Calu3 (cell line): ENCODE results near the gene JAG2. TPM values are rescaled to one million over a fixed set of nuclear protein-coding genes. Genes with fewer than 3 reads are reported as not detected.
A peak's percentile ranks its signal among the peaks of the same experiment; 100 is the strongest.

Experiments
- BruUV-seq: library from RNA; stranded (reverse); fragments of 400-500 nt; replicated peaks from 2 replicates; lab custom pipeline; 2021; lab: Mats Ljungman, UMichigan
- CTCF ChIA-PET: fragments of 300-600 bp; sonication (Branson Sonifier 250); formaldehyde crosslinking; loops from one replicate; lab custom pipeline; 2022; ENCODE audit warnings: antibody characterized with exemption; lab: Charles Lee
- DNase-seq: peaks from one replicate; pipeline ENCODE4 v3.0.0; 2022
- H3K27ac Mint-ChIP-seq: one replicate; pipeline ENCODE4 v1.8.0; 2022; ENCODE audit warnings: mixed read lengths; ENCODE audit not compliant: unreplicated experiment
- H3K27me3 Mint-ChIP-seq: one replicate; pipeline ENCODE4 v1.8.0; 2022; ENCODE audit warnings: mixed read lengths; ENCODE audit not compliant: unreplicated experiment
- H3K36me3 Mint-ChIP-seq: one replicate; pipeline ENCODE4 v1.8.0; 2022; ENCODE audit warnings: mild to moderate bottlenecking, moderate library complexity, mixed read lengths; ENCODE audit not compliant: insufficient read depth, unreplicated experiment
- H3K4me1 Mint-ChIP-seq: one replicate; pipeline ENCODE4 v1.8.0; 2022; ENCODE audit warnings: mild to moderate bottlenecking, low read depth, mixed read lengths; ENCODE audit not compliant: unreplicated experiment
- H3K4me3 Mint-ChIP-seq: one replicate; pipeline ENCODE4 v1.8.0; 2022; ENCODE audit warnings: mild to moderate bottlenecking, low read depth, moderate library complexity, mixed read lengths; ENCODE audit not compliant: unreplicated experiment
- H3K9me3 Mint-ChIP-seq: one replicate; pipeline ENCODE4 v1.8.0; 2022; ENCODE audit warnings: low read depth, mixed read lengths; ENCODE audit not compliant: unreplicated experiment
- intact Hi-C: fragments of 100-400 bp; cut with micrococcal nuclease; formaldehyde crosslinking; loops from one replicate; pipeline ENCODE4 v1.10.0; 2022; ENCODE audit not compliant: unreplicated experiment
- total RNA-seq: library from RNA; stranded (reverse); gene quantifications from 2 replicates; pipeline ENCODE4 v1.2.3, GENCODE V29; 2022
- TF ChIP-seq, protein P1 (sequence below): fragments of 200-600 bp; IDR thresholded peaks from one replicate; pipeline ENCODE4 v1.8.0; 2022; ENCODE audit warnings: antibody characterized with exemption; ENCODE audit not compliant: unreplicated experiment

The JAG2 gene
- total RNA-seq, 1 experiment from 2014 or later, result 13.8 TPM

DNA sequence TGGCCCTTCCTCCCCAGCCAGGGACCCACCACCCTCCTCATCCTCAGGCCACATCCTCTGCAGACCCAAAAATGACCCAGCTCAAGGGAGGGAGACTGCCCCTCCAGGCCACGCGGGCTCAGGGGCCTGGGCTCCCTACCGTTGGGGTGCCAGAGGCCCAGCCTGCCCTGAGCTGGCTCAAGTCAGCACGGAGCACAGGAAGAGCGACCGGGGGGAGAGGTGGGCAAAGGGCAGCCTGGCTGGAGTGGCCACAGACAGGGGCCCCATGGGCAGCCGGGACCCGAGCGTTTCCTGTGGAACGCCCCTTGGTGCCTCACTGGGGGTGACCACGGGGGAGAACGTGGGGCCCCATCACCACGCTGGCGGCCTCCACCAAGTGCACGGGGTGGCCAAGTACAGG is 10.7 kb downstream of the JAG2 start:
- BruUV-seq, result no TSS peak
- intact Hi-C loops, result no loop called here
- Mint-ChIP-seq H3K9me3 (no peaks in the 10 kb centered on the region), H3K36me3 (peaks cover 5% of the 10 kb centered on the region), H3K27ac (no peak overlapping the region), H3K27me3 (no peaks in the 10 kb centered on the region), H3K4me3 (no peak overlapping the region), H3K4me1 (no peaks in the 10 kb centered on the region)
- CTCF ChIA-PET, result interaction anchor here (0.8 kb wide), 1 partner anchor 19 kb away, joined by 3 read pairs; no protein-coding TSS in a partner anchor
- no peak for DNase-seq
- TF ChIP-seq, protein P1, sequence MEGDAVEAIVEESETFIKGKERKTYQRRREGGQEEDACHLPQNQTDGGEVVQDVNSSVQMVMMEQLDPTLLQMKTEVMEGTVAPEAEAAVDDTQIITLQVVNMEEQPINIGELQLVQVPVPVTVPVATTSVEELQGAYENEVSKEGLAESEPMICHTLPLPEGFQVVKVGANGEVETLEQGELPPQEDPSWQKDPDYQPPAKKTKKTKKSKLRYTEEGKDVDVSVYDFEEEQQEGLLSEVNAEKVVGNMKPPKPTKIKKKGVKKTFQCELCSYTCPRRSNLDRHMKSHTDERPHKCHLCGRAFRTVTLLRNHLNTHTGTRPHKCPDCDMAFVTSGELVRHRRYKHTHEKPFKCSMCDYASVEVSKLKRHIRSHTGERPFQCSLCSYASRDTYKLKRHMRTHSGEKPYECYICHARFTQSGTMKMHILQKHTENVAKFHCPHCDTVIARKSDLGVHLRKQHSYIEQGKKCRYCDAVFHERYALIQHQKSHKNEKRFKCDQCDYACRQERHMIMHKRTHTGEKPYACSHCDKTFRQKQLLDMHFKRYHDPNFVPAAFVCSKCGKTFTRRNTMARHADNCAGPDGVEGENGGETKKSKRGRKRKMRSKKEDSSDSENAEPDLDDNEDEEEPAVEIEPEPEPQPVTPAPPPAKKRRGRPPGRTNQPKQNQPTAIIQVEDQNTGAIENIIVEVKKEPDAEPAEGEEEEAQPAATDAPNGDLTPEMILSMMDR, result no peak

GRCh38 chr14:105156414-105157375 is 11.9 kb downstream of the JAG2 start:
- no TSS peak for BruUV-seq
- no peak for DNase-seq
- CTCF ChIA-PET, result no interaction called here
- H3K4me1 Mint-ChIP-seq, result no peaks in the 10 kb centered on the region
- peak overlapping the region; percentile 33 for H3K27ac Mint-ChIP-seq
- H3K4me3 Mint-ChIP-seq, result no peak overlapping the region
- TF ChIP-seq, protein P1, result no peak
- intact Hi-C loops, result no loop called here
- H3K36me3 Mint-ChIP-seq, result peaks cover 5% of the 10 kb centered on the region
- H3K9me3 Mint-ChIP-seq, result no peaks in the 10 kb centered on the region
- H3K27me3 Mint-ChIP-seq, result no peaks in the 10 kb centered on the region

GRCh38 chr14:105155681-105156413 is 12.7 kb downstream of the JAG2 start:
- Mint-ChIP-seq H3K4me1 (no peaks in the 10 kb centered on the region), H3K36me3 (peaks cover 5% of the 10 kb centered on the region), H3K27ac (no peak overlapping the region), H3K9me3 (no peaks in the 10 kb centered on the region), H3K27me3 (no peaks in the 10 kb centered on the region), H3K4me3 (no peak overlapping the region)
- TF ChIP-seq, protein P1, result no peak
- BruUV-seq, result no TSS peak
- DNase-seq, result no peak
- CTCF ChIA-PET, result no interaction called here
- intact Hi-C loops, result no loop called here

- no peaks in the 10 kb centered on the region for H3K4me1 Mint-ChIP-seq
- H3K27me3 Mint-ChIP-seq, result no peaks in the 10 kb centered on the region
- TF ChIP-seq, protein P1, result no peak
- H3K4me3 Mint-ChIP-seq, result no peak overlapping the region
- no TSS peak for BruUV-seq
- CTCF ChIA-PET, result no interaction called here
- H3K27ac Mint-ChIP-seq, result no peak overlapping the region
- H3K36me3 Mint-ChIP-seq, result peaks cover 5% of the 10 kb centered on the region
- no peaks in the 10 kb centered on the region for H3K9me3 Mint-ChIP-seq
- no peak for DNase-seq
- intact Hi-C loops, result no loop called here
Observed at GRCh38 chr14:105155071-105155651, 13.4 kb downstream of the JAG2 start.
